ENCODE results near the gene XYLT1. TPM values are rescaled to one million over a fixed set of nuclear protein-coding genes. Genes with fewer than 3 reads are reported as not detected.

The XYLT1 gene
- total and polyA plus RNA-seq, 2 of the 4 experiments (the other 2 are of a cell fraction) = 9.0 to 12.7 TPM

DNA sequence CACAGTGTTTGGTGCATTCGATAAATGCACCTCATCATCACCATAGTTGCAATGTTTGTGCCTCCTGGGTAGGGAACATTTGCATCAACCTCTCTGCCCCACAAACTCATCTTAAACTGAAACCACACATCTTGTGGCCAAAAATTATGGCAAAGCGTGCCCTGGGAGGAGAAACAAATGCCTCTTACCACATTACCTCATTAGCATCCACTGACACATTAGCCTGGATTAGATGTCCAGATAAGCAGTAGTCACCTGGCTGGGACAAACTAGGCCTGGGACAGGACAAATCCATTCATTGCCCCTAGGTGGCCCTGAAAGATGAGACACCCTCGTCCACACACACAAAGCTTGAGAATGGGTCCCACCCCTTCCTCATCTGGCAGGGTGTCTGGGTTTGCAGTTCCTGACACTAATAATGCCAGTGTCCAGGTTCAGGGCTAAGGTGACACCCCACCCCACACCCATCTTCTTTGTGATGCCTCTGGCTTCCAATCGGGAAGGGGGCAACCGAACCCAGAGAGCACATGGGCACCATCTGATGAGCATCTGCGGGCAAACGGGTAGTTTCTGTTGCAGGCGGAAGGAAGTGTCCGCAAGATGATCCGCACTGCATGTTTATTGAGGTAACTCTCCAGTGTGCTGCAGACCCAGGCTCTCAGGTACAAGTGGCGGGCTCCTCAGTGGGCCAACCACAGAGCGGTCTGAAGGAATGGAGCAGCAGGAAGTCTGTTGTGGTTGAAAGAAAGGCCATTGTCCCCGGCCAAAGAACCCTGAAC lies 8.6 kb downstream of the XYLT1 start:
- WGBS, 2 experiments (ENCODE audit: extremely low coverage in 2 of 2, insufficient read length in 1 of 2) = 98% methylated on average over 7 of the region's 13 CpGs; no CpG with 5 or more reads in 1 of the 2 experiments
- H3K4me1 ChIP-seq (ENCODE audit: control insufficient read depth, insufficient read depth, low read length) = peaks cover 2% of the 10 kb centered on the region
- no peak overlapping the region for H2AK5ac ChIP-seq (ENCODE audit: low read depth, low read length)
- TF ChIP-seq CEBPB (IDR thresholded peaks at IDR 0.05; ENCODE audit: low read depth, low read length) (no peak), RFX5 (IDR thresholded peaks at IDR 0.05; ENCODE audit: low read depth, low read length) (no peak), POLR2A (IDR thresholded peaks at IDR 0.05; ENCODE audit: low read depth, low read length) (no peak), CHD1 (IDR thresholded peaks at IDR 0.05; ENCODE audit: low read depth, low read length) (no peak), RAD21 (IDR thresholded peaks at IDR 0.05; ENCODE audit: low read length) (no peak), ELK1 (IDR thresholded peaks at IDR 0.05; ENCODE audit: borderline replicate concordance, low read depth, low read length) (no peak), FOS (IDR thresholded peaks at IDR 0.05; ENCODE audit: low read depth, low read length) (no peak), SMC3 (IDR thresholded peaks at IDR 0.05; ENCODE audit: low read depth, low read length) (no peak), MAZ (IDR thresholded peaks at IDR 0.05; ENCODE audit: borderline replicate concordance, low read depth, low read length) (no peak), MAFK (IDR thresholded peaks at IDR 0.05; ENCODE audit: low read depth, low read length) (no peak), BHLHE40 (IDR thresholded peaks at IDR 0.05; ENCODE audit: low read depth, low read length) (no peak), NFE2L2 (IDR thresholded peaks at IDR 0.05; ENCODE audit: low read depth, low read length) (no peak), MXI1 (IDR thresholded peaks at IDR 0.05; ENCODE audit: borderline replicate concordance, low read depth, low read length) (no peak)
- TF ChIP-seq, protein P1, sequence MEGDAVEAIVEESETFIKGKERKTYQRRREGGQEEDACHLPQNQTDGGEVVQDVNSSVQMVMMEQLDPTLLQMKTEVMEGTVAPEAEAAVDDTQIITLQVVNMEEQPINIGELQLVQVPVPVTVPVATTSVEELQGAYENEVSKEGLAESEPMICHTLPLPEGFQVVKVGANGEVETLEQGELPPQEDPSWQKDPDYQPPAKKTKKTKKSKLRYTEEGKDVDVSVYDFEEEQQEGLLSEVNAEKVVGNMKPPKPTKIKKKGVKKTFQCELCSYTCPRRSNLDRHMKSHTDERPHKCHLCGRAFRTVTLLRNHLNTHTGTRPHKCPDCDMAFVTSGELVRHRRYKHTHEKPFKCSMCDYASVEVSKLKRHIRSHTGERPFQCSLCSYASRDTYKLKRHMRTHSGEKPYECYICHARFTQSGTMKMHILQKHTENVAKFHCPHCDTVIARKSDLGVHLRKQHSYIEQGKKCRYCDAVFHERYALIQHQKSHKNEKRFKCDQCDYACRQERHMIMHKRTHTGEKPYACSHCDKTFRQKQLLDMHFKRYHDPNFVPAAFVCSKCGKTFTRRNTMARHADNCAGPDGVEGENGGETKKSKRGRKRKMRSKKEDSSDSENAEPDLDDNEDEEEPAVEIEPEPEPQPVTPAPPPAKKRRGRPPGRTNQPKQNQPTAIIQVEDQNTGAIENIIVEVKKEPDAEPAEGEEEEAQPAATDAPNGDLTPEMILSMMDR (conservative IDR thresholded peaks at IDR 0.05; ENCODE audit: low read depth, low read length) = no peak
- TF ChIP-seq, protein P2, sequence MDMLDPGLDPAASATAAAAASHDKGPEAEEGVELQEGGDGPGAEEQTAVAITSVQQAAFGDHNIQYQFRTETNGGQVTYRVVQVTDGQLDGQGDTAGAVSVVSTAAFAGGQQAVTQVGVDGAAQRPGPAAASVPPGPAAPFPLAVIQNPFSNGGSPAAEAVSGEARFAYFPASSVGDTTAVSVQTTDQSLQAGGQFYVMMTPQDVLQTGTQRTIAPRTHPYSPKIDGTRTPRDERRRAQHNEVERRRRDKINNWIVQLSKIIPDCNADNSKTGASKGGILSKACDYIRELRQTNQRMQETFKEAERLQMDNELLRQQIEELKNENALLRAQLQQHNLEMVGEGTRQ (IDR thresholded peaks at IDR 0.05; ENCODE audit: low read depth, low read length) = no peak
- no peak overlapping the region for H2BK20ac ChIP-seq (ENCODE audit: low read depth, low read length)
- H3K4me3 ChIP-seq (ENCODE audit: insufficient read depth, low read depth, low read length) = no peak overlapping the region
- POLR2A ChIA-PET (ENCODE audit: unreplicated experiment) = no interaction called here
- no peak overlapping the region for H3K9ac ChIP-seq (ENCODE audit: low read depth, low read length)
- dilution Hi-C loops (cut with HindIII; ENCODE audit: low sequenced_read_pairs, unreplicated experiment) = no loop called here
- H3K4ac ChIP-seq (ENCODE audit: low read depth, low read length) = no peak overlapping the region
- H2BK15ac ChIP-seq (ENCODE audit: low read depth, low read length) = no peak overlapping the region
- no peak overlapping the region for H2BK5ac ChIP-seq (ENCODE audit: low read depth, low read length, poor library complexity, severe bottlenecking)
- no peak for DNase-seq
- no peak for ATAC-seq (ENCODE audit: low read depth)
- H3K79me1 ChIP-seq (ENCODE audit: low read depth in 1 of 2, low read length in 2 of 2) = peaks cover 25 to 56% of the 10 kb centered on the region in 2 experiments; a peak in 3 of 4 replicates
- H2AFZ ChIP-seq (replicated peaks; ENCODE audit: low read length, poor library complexity) = peak overlapping the region; percentile 5
- no peaks in the 10 kb centered on the region for H3K27me3 ChIP-seq (ENCODE audit: control insufficient read depth, insufficient read depth, low read length)
- H3K18ac ChIP-seq (ENCODE audit: low read depth, low read length) = no peak overlapping the region
- no peaks in the 10 kb centered on the region for H3K36me3 ChIP-seq (ENCODE audit: control insufficient read depth, insufficient read depth, low read length)
- H3K9me3 ChIP-seq (ENCODE audit: control insufficient read depth, insufficient read depth, low read length) = no peaks in the 10 kb centered on the region
- H3K14ac ChIP-seq (replicated peaks; ENCODE audit: low read depth, low read length) = no peak overlapping the region
- H4K20me1 ChIP-seq (ENCODE audit: insufficient read depth, low read length) = peaks cover 39% of the 10 kb centered on the region; the same call in 1 of the 2 replicates
- H3K27ac ChIP-seq (ENCODE audit: insufficient read depth, low read length) = no peak overlapping the region
- H4K5ac ChIP-seq (ENCODE audit: low read depth, low read length) = no peak overlapping the region
- intact Hi-C loops (cut with micrococcal nuclease) = loop anchor here (10.0 kb wide), 1 partner anchor 387 kb away; no protein-coding TSS in a partner anchor
- no peak overlapping the region for H4K8ac ChIP-seq (ENCODE audit: low read depth in 2 of 2, low read length in 2 of 2)
- H2AK9ac ChIP-seq (replicated peaks; ENCODE audit: low read depth, low read length, poor library complexity) = no peak overlapping the region
- H3K56ac ChIP-seq (ENCODE audit: extremely low read depth, insufficient read depth, low read length) = no peak overlapping the region
- peaks cover 14% of the 10 kb centered on the region for H3K9me1 ChIP-seq (ENCODE audit: insufficient read depth, low read length)
- H4K91ac ChIP-seq (ENCODE audit: insufficient read depth, low read depth, low read length) = no peak overlapping the region
- CTCF ChIA-PET = no interaction called here
- H3K23ac ChIP-seq (ENCODE audit: low read depth, low read length) = no peak overlapping the region
- in situ Hi-C loops (cut with MboI; ENCODE audit: low sequenced_read_pairs) = loop anchor here (25.0 kb wide), 2 partner anchors 250 to 600 kb away; no protein-coding TSS in a partner anchor
- H2BK120ac ChIP-seq (ENCODE audit: low read depth, low read length) = no peak overlapping the region
- BruUV-seq (replicated peaks) = no TSS peak
- H3K4me2 ChIP-seq (ENCODE audit: low read depth, low read length) = no peak overlapping the region
